CD4-positive, alpha-beta T cell (primary cell): ENCODE results near the gene REPS2. TPM values are rescaled to one million over a fixed set of nuclear protein-coding genes. Genes with fewer than 3 reads are reported as not detected.

Experiments used
- ATAC-seq: fragments of 200-7000 bp; cut with Tn5 transposase; one replicate; pipeline ENCODE4 v1.10.0; 2022; ENCODE audit warnings: mild to moderate bottlenecking; ENCODE audit not compliant: poor library complexity
- CTCF ChIA-PET: fragments of 350-600 bp; sonication (Branson Sonifier 250); formaldehyde crosslinking; loops from one replicate; lab custom pipeline; 2021; ENCODE audit warnings: antibody characterized with exemption, inconsistent platforms; lab: Charles Lee
- POLR2A ChIA-PET: fragments of 350-600 bp; sonication (Branson Sonifier 250); formaldehyde crosslinking; loops from one replicate; lab custom pipeline; 2021; ENCODE audit warnings: antibody characterized with exemption, inconsistent platforms; lab: Charles Lee
- DNase-seq, 14 experiments: peaks; one replicate each; pipeline ENCODE4 v3.0.0-alpha.2; 2013 to 2020; ENCODE audit warnings: mixed read lengths in 2 of 14
- H3K27ac ChIP-seq, 2 donors: one replicate each; pipeline versions ENCODE4 v1.5.1 to v1.7.0; 2013; ENCODE audit warnings: low read length in 2 of 2, low read depth in 1 of 2, mild to moderate bottlenecking in 1 of 2
- H3K27me3 ChIP-seq, 2 experiments: 1 replicate in 1 of 2; 2 replicates in 1 of 2; pipeline versions ENCODE4 v1.6.1 to v1.7.0; 2013; ENCODE audit warnings: low read length in 2 of 2, control low read depth in 1 of 2, mild to moderate bottlenecking in 1 of 2, moderate library complexity in 1 of 2; ENCODE audit not compliant: insufficient read depth in 2 of 2, control insufficient read depth in 1 of 2
- H3K36me3 ChIP-seq: one replicate; pipeline ENCODE4 v1.6.1; 2013; ENCODE audit warnings: low read length, control low read depth; ENCODE audit not compliant: insufficient read depth
- H3K4me1 ChIP-seq: one replicate; pipeline ENCODE4 v1.6.1; 2013; ENCODE audit warnings: low read length, control low read depth; ENCODE audit not compliant: insufficient read depth
- H3K4me3 ChIP-seq: one replicate; pipeline ENCODE4 v1.5.1; 2013; ENCODE audit warnings: mild to moderate bottlenecking, low read length, moderate library complexity
- H3K9me3 ChIP-seq, 2 experiments: 1 replicate in 1 of 2; 2 replicates in 1 of 2; pipeline versions ENCODE4 v1.6.1 to v1.7.0; 2013; ENCODE audit warnings: low read length in 2 of 2, mild to moderate bottlenecking in 2 of 2, control low read depth in 1 of 2, moderate library complexity in 1 of 2; ENCODE audit not compliant: control insufficient read depth in 1 of 2, insufficient read depth in 1 of 2
- H3K27ac Mint-ChIP-seq: one replicate; pipeline ENCODE4 v1.8.0; 2020; ENCODE audit warnings: mixed read lengths
- H3K27me3 Mint-ChIP-seq: one replicate; pipeline ENCODE4 v1.8.0; 2021; ENCODE audit warnings: mixed read lengths
- H3K36me3 Mint-ChIP-seq: one replicate; pipeline ENCODE4 v1.8.0; 2021; ENCODE audit warnings: low read depth, mixed read lengths
- H3K4me1 Mint-ChIP-seq: one replicate; pipeline ENCODE4 v1.8.0; 2021; ENCODE audit warnings: low read depth, mixed read lengths
- H3K4me3 Mint-ChIP-seq: one replicate; pipeline ENCODE4 v1.8.0; 2020; ENCODE audit warnings: mild to moderate bottlenecking, mixed read lengths
- H3K9me3 Mint-ChIP-seq: one replicate; pipeline ENCODE4 v1.8.0; 2020; ENCODE audit warnings: mixed read lengths
- CTCF ChIP-seq: fragments of 200-600 bp; IDR thresholded peaks from one replicate; pipeline ENCODE4 v1.8.0; 2022; ENCODE audit warnings: antibody characterized with exemption, mild to moderate bottlenecking
- intact Hi-C, 2 experiments: fragments of 100-400 bp; cut with DNase I in 1 of 2; cut with micrococcal nuclease in 1 of 2; formaldehyde crosslinking; loops; one replicate each; pipeline versions ENCODE4 v1.15.1 to v1.9.0; 2023 to 2025; cut with DNase I, micrococcal nuclease
- total RNA-seq, 174 experiments: library from RNA in 2 of 174; stranded (reverse) in 2 of 174; gene quantifications; one replicate each; pipeline ENCODE4 v1.2.3 and lab custom pipeline; 2021 to 2026

Gene REPS2
- total RNA-seq, 2 experiments from 2014 or later: 0.53 to 0.60 TPM

- Histone ChIP-seq H3K9me3 (no peaks in the 10 kb centered on the region), H3K27me3 (no peaks in the 10 kb centered on the region), H3K36me3 (no peaks in the 10 kb centered on the region), H3K27ac (no peak overlapping the region), H3K4me3 (no peak overlapping the region), H3K4me1 (no peaks in the 10 kb centered on the region)
- no peaks in the 10 kb centered on the region for H3K36me3 Mint-ChIP-seq
- TF ChIP-seq CTCF: no peak
- no peak overlapping the region for H3K27ac Mint-ChIP-seq
- ChIA-PET POLR2A (no interaction called here), CTCF (no interaction called here)
- no peak for ATAC-seq
- intact Hi-C loops: no loop called here
- no peak for DNase-seq
- no peaks in the 10 kb centered on the region for H3K9me3 Mint-ChIP-seq
- H3K4me3 Mint-ChIP-seq: no peak overlapping the region
- H3K4me1 Mint-ChIP-seq: no peaks in the 10 kb centered on the region
- no peaks in the 10 kb centered on the region for H3K27me3 Mint-ChIP-seq
These were observed 81.5 kb downstream of the REPS2 start for GRCh38 chrX:17027931-17028330.

- no peaks in the 10 kb centered on the region for H3K36me3 Mint-ChIP-seq
- ChIA-PET CTCF (no interaction called here), POLR2A (no interaction called here)
- intact Hi-C loops: no loop called here
- TF ChIP-seq CTCF: no peak
- Histone ChIP-seq H3K36me3 (no peaks in the 10 kb centered on the region), H3K27ac (no peak overlapping the region), H3K4me3 (no peak overlapping the region), H3K4me1 (no peaks in the 10 kb centered on the region), H3K9me3 (no peaks in the 10 kb centered on the region), H3K27me3 (no peaks in the 10 kb centered on the region)
- H3K4me1 Mint-ChIP-seq: no peaks in the 10 kb centered on the region
- no peak for DNase-seq
- H3K4me3 Mint-ChIP-seq: no peak overlapping the region
- H3K27ac Mint-ChIP-seq: no peak overlapping the region
- ATAC-seq: no peak
- no peaks in the 10 kb centered on the region for H3K9me3 Mint-ChIP-seq
- H3K27me3 Mint-ChIP-seq: no peaks in the 10 kb centered on the region
These were observed 81.9 kb downstream of the REPS2 start for GRCh38 chrX:17028356-17028755.

- Mint-ChIP-seq H3K36me3 (no peaks in the 10 kb centered on the region), H3K4me3 (no peak overlapping the region), H3K9me3 (no peaks in the 10 kb centered on the region), H3K27ac (no peak overlapping the region), H3K27me3 (no peaks in the 10 kb centered on the region), H3K4me1 (no peaks in the 10 kb centered on the region)
- ATAC-seq: no peak
- Histone ChIP-seq H3K27me3 (no peaks in the 10 kb centered on the region), H3K9me3 (no peaks in the 10 kb centered on the region), H3K4me3 (no peak overlapping the region), H3K27ac (no peak overlapping the region), H3K36me3 (no peaks in the 10 kb centered on the region), H3K4me1 (no peaks in the 10 kb centered on the region)
- CTCF ChIA-PET: no interaction called here
- TF ChIP-seq CTCF: no peak
- POLR2A ChIA-PET: no interaction called here
- DNase-seq: no peak
- intact Hi-C loops: no loop called here
These were observed 83.6 kb downstream of the REPS2 start for GRCh38 chrX:17030092-17030491.
